Measurements from ENCODE around the gene NHLRC4. TPM values are rescaled to one million over a fixed set of nuclear protein-coding genes. Genes with fewer than 3 reads are reported as not detected.
A peak's percentile ranks its signal among the peaks of the same experiment; 100 is the strongest.

The NHLRC4 gene
- total and polyA plus RNA-seq, 9 of the 15 experiments (the other 6 are each of a cell fraction or from before 2014, with no cell fraction given) = 0.24 to 3.7 (median 1.3) TPM; not detected in 2

GRCh38 chr16:527015-527903 lies 39.5 kb upstream of the NHLRC4 start, which contains the start of gene CAPN15 (continued):
- TF ChIP-seq ZNF174 (CRISPR knock-in tag; IDR thresholded peaks at IDR 0.05) = no peak
- no peak for TF ChIP-seq ZNF696 (CRISPR knock-in tag; conservative IDR thresholded peaks at IDR 0.05)
- peak; percentile 81 for TF ChIP-seq CREB3 (tag; conservative IDR thresholded peaks at IDR 0.05; ENCODE audit: low read depth)
- TF ChIP-seq POLR2B (IDR thresholded peaks at IDR 0.05; ENCODE audit: low read depth, partially characterized antibody) = peak; percentile 32
- TF ChIP-seq ZNF609 (CRISPR knock-in tag; IDR thresholded peaks at IDR 0.05; ENCODE audit: borderline replicate concordance) = no peak
- TF ChIP-seq FOXO4 (CRISPR knock-in tag; IDR thresholded peaks at IDR 0.05) = no peak
- TF ChIP-seq PHF21A (IDR thresholded peaks at IDR 0.05; ENCODE audit: borderline replicate concordance, low read depth) = no peak
- peak; percentile 97 for TF ChIP-seq ZNF592 (IDR thresholded peaks at IDR 0.05)
- peak; percentile 97 for TF ChIP-seq ZNF644 (tag; IDR thresholded peaks at IDR 0.05; ENCODE audit: low read depth)
- TF ChIP-seq TFAP4 (CRISPR knock-in tag; IDR thresholded peaks at IDR 0.05; ENCODE audit: borderline replicate concordance) = peak; percentile 68
- TF ChIP-seq ATF7 (IDR thresholded peaks at IDR 0.05) = peak; percentile 79
- no peak for TF ChIP-seq ILK (tag; IDR thresholded peaks at IDR 0.05; ENCODE audit: borderline replicate concordance, low read depth)
- no peak for TF ChIP-seq PTTG1 (tag; IDR thresholded peaks at IDR 0.05; ENCODE audit: low read depth)
